Endothelial cell of umbilical vein (primary cell): ENCODE measurements around the gene P2RY13. TPM values are rescaled to one million over a fixed set of nuclear protein-coding genes. Genes with fewer than 3 reads are reported as not detected.

Source experiments
- BruUV-seq: library from RNA; stranded (reverse); fragments of 400-500 nt; replicated peaks from 2 replicates; lab custom pipeline; 2021; lab: Mats Ljungman, UMichigan
- CTCF ChIA-PET: fragments of 300-600, 350-600 bp; sonication (Branson Sonifier 250); formaldehyde crosslinking; loops from one replicate; lab custom pipeline; 2021; ENCODE audit warnings: antibody characterized with exemption, inconsistent platforms; lab: Charles Lee
- POLR2A ChIA-PET: fragments of 300-600, 350-600 bp; sonication (Branson Sonifier 250); formaldehyde crosslinking; loops from one replicate; lab custom pipeline; 2021; ENCODE audit warnings: antibody characterized with exemption, inconsistent platforms; lab: Charles Lee
- DNase-seq: peaks from one replicate; pipeline ENCODE4 v3.0.0-alpha.2; 2011; ENCODE audit warnings: low read depth, low spot score
- FAIRE-seq: peaks from 2 replicates; lab custom pipeline; 2011; peaks lifted over from hg19 to GRCh38; lab: Jason Lieb, UNC
- H2AFZ ChIP-seq: 2 replicates; pipeline ENCODE4 v1.6.0; 2012; ENCODE audit warnings: low read depth, low read length, control low read depth, inconsistent platforms
- H3K27ac ChIP-seq: 2 replicates; pipeline ENCODE4 v1.5.1; 2011; ENCODE audit warnings: low read depth, mild to moderate bottlenecking, control low read depth, low read length, moderate library complexity; ENCODE audit not compliant: insufficient read depth
- H3K27me3 ChIP-seq, 2 experiments: 2 replicates each; pipeline versions ENCODE4 v1.6.0 to v1.6.1; 2011; ENCODE audit warnings: low read length in 2 of 2, mixed read lengths in 1 of 2; ENCODE audit not compliant: control insufficient read depth in 2 of 2, insufficient read depth in 2 of 2
- H3K36me3 ChIP-seq, 2 experiments: 2 replicates in 1 of 2; 3 replicates in 1 of 2; pipeline ENCODE4 v1.5.1; 2011; ENCODE audit warnings: low read length in 2 of 2, mild to moderate bottlenecking in 1 of 2, moderate library complexity in 1 of 2; ENCODE audit not compliant: control insufficient read depth in 2 of 2, insufficient read depth in 2 of 2; ENCODE audit errors: extremely low read depth in 1 of 2
- H3K4me1 ChIP-seq: 3 replicates; pipeline ENCODE4 v1.5.1; 2011; ENCODE audit warnings: mild to moderate bottlenecking, low read length; ENCODE audit not compliant: control insufficient read depth, insufficient read depth; ENCODE audit errors: extremely low read depth
- H3K4me2 ChIP-seq: 2 replicates; pipeline ENCODE4 v1.6.1; 2011; ENCODE audit warnings: low read length, control low read depth, mixed read lengths; ENCODE audit not compliant: insufficient read depth
- H3K4me3 ChIP-seq, 3 experiments: fragments of 200-600 bp in 1 of 3; sonication (generic), shearing (Covaris generic) in 1 of 3; replicated peaks in 1 of 3; 2 replicates each; pipeline ENCODE4 v1.5.1; 2011 to 2016; ENCODE audit warnings: control low read depth in 3 of 3, low read length in 3 of 3, mild to moderate bottlenecking in 2 of 3, inconsistent platforms in 1 of 3, low read depth in 1 of 3, moderate library complexity in 1 of 3; ENCODE audit not compliant: insufficient read depth in 1 of 3
- H3K79me2 ChIP-seq: 2 replicates; pipeline ENCODE4 v1.6.0; 2012; ENCODE audit warnings: low read length, inconsistent platforms; ENCODE audit not compliant: control insufficient read depth, insufficient read depth
- H3K9ac ChIP-seq: replicated peaks from 2 replicates; pipeline ENCODE3; 2011; ENCODE audit warnings: low read length, control low read depth; ENCODE audit not compliant: insufficient read depth; ENCODE audit errors: extremely low read depth
- H3K9me1 ChIP-seq: replicated peaks from 3 replicates; pipeline ENCODE4 v1.6.0; 2011; ENCODE audit warnings: mild to moderate bottlenecking, low read length; ENCODE audit not compliant: control insufficient read depth, insufficient read depth; ENCODE audit errors: extremely low read depth
- H3K9me3 ChIP-seq: replicated peaks from 2 replicates; pipeline ENCODE4 v1.5.1; 2012; ENCODE audit warnings: low read length, inconsistent platforms; ENCODE audit not compliant: control insufficient read depth, insufficient read depth
- H4K20me1 ChIP-seq: replicated peaks from 2 replicates; pipeline ENCODE3; 2011; ENCODE audit warnings: mild to moderate bottlenecking, low read length; ENCODE audit not compliant: control insufficient read depth, insufficient read depth; ENCODE audit errors: extremely low read depth
- EZH2 ChIP-seq: IDR thresholded peaks from 2 replicates; pipeline ENCODE4 v1.6.1; 2012; ENCODE audit warnings: borderline replicate concordance, low read depth, mild to moderate bottlenecking, moderate library complexity, low read length, inconsistent platforms; ENCODE audit not compliant: severe bottlenecking
- FOS ChIP-seq: IDR thresholded peaks from 2 replicates; pipeline ENCODE4 v1.6.1; 2011; ENCODE audit warnings: mild to moderate bottlenecking, low read length, moderate library complexity, borderline replicate concordance; ENCODE audit not compliant: insufficient read depth
- GATA2 ChIP-seq: IDR thresholded peaks from 2 replicates; pipeline ENCODE4 v1.7.0; 2011; ENCODE audit warnings: low read depth, mild to moderate bottlenecking, moderate library complexity, mixed read lengths, low read length; ENCODE audit not compliant: insufficient read length, insufficient read depth
- JUN ChIP-seq: IDR thresholded peaks from 2 replicates; pipeline ENCODE4 v1.6.1; 2011; ENCODE audit warnings: borderline replicate concordance, low read depth; ENCODE audit not compliant: insufficient read length, insufficient read depth
- MAX ChIP-seq: IDR thresholded peaks from 2 replicates; pipeline ENCODE4 v1.6.1; 2011; ENCODE audit not compliant: insufficient read depth, insufficient read length
- MYC ChIP-seq: IDR thresholded peaks from one replicate; pipeline ENCODE4 v1.6.1; 2011; ENCODE audit warnings: mild to moderate bottlenecking, low read depth, low read length
- POLR2A ChIP-seq: IDR thresholded peaks from 2 replicates; pipeline ENCODE4 v1.6.1; 2012; ENCODE audit warnings: low read depth, mild to moderate bottlenecking, control low read depth, low read length
- POLR2AphosphoS5 ChIP-seq: IDR thresholded peaks from 2 replicates; pipeline ENCODE4 v1.6.1; 2012; ENCODE audit warnings: low read depth, mild to moderate bottlenecking, control low read depth, low read length, moderate library complexity; ENCODE audit not compliant: insufficient read depth
- dilution Hi-C: fragments of 300-500 bp; cut with MboI; formaldehyde crosslinking; loops from one replicate; pipeline ENCODE4 v1.15.0; 2019; ENCODE audit warnings: low sequenced_read_pairs; ENCODE audit not compliant: extremely low pct_ligation_motif_present
- intact Hi-C: fragments of 100-400 bp; cut with micrococcal nuclease; formaldehyde crosslinking; loops from one replicate; pipeline ENCODE4 v1.10.0; 2022
- polyA plus RNA-seq, 4 experiments: library from polyadenylated mRNA; depleted of rRNA in 3 of 4; stranded (reverse) in 3 of 4; unstranded in 1 of 4; fragments of >200 nt; gene quantifications; 2 replicates each; pipeline versions ENCODE4 v1.2.1 to v1.2.3, GENCODE V29; 2011 to 2012; ENCODE audit warnings: missing spikeins in 1 of 4
- total RNA-seq: library from RNA; stranded (reverse); gene quantifications from 2 replicates; pipeline ENCODE4 v1.2.3, GENCODE V29; 2021
- TF ChIP-seq, protein P1 (sequence below), 2 donors: IDR thresholded peaks; 1 replicate in 1 of 2; 2 replicates in 1 of 2; pipeline ENCODE4 v1.5.1; 2011; ENCODE audit warnings: low read length in 2 of 2, mild to moderate bottlenecking in 2 of 2, moderate library complexity in 2 of 2, control low read depth in 1 of 2, inconsistent platforms in 1 of 2, low read depth in 1 of 2; ENCODE audit not compliant: insufficient read depth in 1 of 2; ENCODE audit errors: extremely low read depth in 1 of 2

P2RY13 gene
- total and polyA plus RNA-seq, 2 donors (not counting 3 experiments of a cell fraction or from before 2014, with no cell fraction given): not detected

GRCh38 chr3:151330899-151331298 is 1.6 kb upstream of the P2RY13 start:
- Histone ChIP-seq H2AFZ (no peak overlapping the region), H3K4me3 (no peak overlapping the region), H4K20me1 (no peaks in the 10 kb centered on the region), H3K36me3 (no peaks in the 10 kb centered on the region), H3K27me3 (no peaks in the 10 kb centered on the region), H3K4me1 (no peaks in the 10 kb centered on the region), H3K9me3 (no peaks in the 10 kb centered on the region), H3K4me2 (no peak overlapping the region), H3K79me2 (no peaks in the 10 kb centered on the region), H3K9me1 (no peaks in the 10 kb centered on the region), H3K9ac (no peak overlapping the region), H3K27ac (no peak overlapping the region)
- TF ChIP-seq MAX (no peak), POLR2AphosphoS5 (no peak)
- DNase-seq (no peak), FAIRE-seq (no peak)
- dilution Hi-C loops: no loop called here
- intact Hi-C loops: no loop called here
- ChIA-PET CTCF (interaction anchor here (0.6 to 0.8 kb wide), 2 partner anchors 19 to 1737 kb away, joined by 3 to 4 read pairs; no protein-coding TSS in a partner anchor), POLR2A (no interaction called here)
- no TSS peak for BruUV-seq

- H3K79me2 ChIP-seq: no peaks in the 10 kb centered on the region
- no peaks in the 10 kb centered on the region for H3K36me3 ChIP-seq
- H3K9me1 ChIP-seq: no peaks in the 10 kb centered on the region
- H3K27me3 ChIP-seq: no peaks in the 10 kb centered on the region
- ChIA-PET POLR2A (no interaction called here), CTCF (no interaction called here)
- FAIRE-seq (no peak), DNase-seq (no peak)
- no peaks in the 10 kb centered on the region for H4K20me1 ChIP-seq
- TF ChIP-seq, protein P1, sequence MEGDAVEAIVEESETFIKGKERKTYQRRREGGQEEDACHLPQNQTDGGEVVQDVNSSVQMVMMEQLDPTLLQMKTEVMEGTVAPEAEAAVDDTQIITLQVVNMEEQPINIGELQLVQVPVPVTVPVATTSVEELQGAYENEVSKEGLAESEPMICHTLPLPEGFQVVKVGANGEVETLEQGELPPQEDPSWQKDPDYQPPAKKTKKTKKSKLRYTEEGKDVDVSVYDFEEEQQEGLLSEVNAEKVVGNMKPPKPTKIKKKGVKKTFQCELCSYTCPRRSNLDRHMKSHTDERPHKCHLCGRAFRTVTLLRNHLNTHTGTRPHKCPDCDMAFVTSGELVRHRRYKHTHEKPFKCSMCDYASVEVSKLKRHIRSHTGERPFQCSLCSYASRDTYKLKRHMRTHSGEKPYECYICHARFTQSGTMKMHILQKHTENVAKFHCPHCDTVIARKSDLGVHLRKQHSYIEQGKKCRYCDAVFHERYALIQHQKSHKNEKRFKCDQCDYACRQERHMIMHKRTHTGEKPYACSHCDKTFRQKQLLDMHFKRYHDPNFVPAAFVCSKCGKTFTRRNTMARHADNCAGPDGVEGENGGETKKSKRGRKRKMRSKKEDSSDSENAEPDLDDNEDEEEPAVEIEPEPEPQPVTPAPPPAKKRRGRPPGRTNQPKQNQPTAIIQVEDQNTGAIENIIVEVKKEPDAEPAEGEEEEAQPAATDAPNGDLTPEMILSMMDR (IDR thresholded peaks at IDR 0.05; ENCODE audit: extremely low read depth in 1 of 2, insufficient read depth in 1 of 2, low read depth in 1 of 2, low read length in 2 of 2): no peak
- no peak for TF ChIP-seq POLR2AphosphoS5
- no peak for TF ChIP-seq MAX
- TF ChIP-seq JUN: no peak
- TF ChIP-seq EZH2: no peak
- no peak for TF ChIP-seq MYC
- no peak for TF ChIP-seq FOS
- TF ChIP-seq GATA2: no peak
- no peak for TF ChIP-seq POLR2A
- no peak overlapping the region for H2AFZ ChIP-seq
- BruUV-seq: no TSS peak
- no peak overlapping the region for H3K4me3 ChIP-seq
- intact Hi-C loops: no loop called here
- no peak overlapping the region for H3K4me2 ChIP-seq
- H3K4me1 ChIP-seq: no peaks in the 10 kb centered on the region
- dilution Hi-C loops: no loop called here
- no peak overlapping the region for H3K9ac ChIP-seq
- no peak overlapping the region for H3K27ac ChIP-seq
- no peaks in the 10 kb centered on the region for H3K9me3 ChIP-seq
Measured at GRCh38 chr3:151330379-151330778, 1.0 kb upstream of the P2RY13 start.
